PC-3 (cell line): ENCODE measurements around the gene CASP8. TPM values are rescaled to one million over a fixed set of nuclear protein-coding genes. Genes with fewer than 3 reads are reported as not detected.

Source experiments
- ATAC-seq: fragments of 200-7000 bp; cut with Tn5 transposase; 2 replicates; pipeline ENCODE4 v1.9.1; 2020; ENCODE audit warnings: mild to moderate bottlenecking, moderate library complexity
- BruUV-seq: library from RNA; stranded (reverse); fragments of 400-500 nt; replicated peaks from 2 replicates; lab custom pipeline; 2021; lab: Mats Ljungman, UMichigan
- CTCF ChIA-PET: fragments of 300-600 bp; sonication (Branson Sonifier 250); formaldehyde crosslinking; loops from one replicate; lab custom pipeline; 2022; ENCODE audit warnings: antibody characterized with exemption; lab: Charles Lee
- POLR2A ChIA-PET: fragments of 300-600 bp; sonication (Branson Sonifier 250); formaldehyde crosslinking; loops from one replicate; lab custom pipeline; 2022; ENCODE audit warnings: antibody characterized with exemption; ENCODE audit not compliant: unreplicated experiment; lab: Charles Lee
- DNase-seq: peaks from one replicate; pipeline ENCODE4 v3.0.0-alpha.2; 2015
- H2AFZ ChIP-seq: fragments of 300-600 bp; sonication (generic); 2 replicates; pipeline ENCODE4 v1.6.0; 2016; ENCODE audit warnings: antibody characterized with exemption, low read length
- H3F3A ChIP-seq: fragments of 300-600 bp; sonication (generic); one replicate; pipeline ENCODE4 v1.6.0; 2017; ENCODE audit warnings: antibody characterized with exemption, low read length, control low read depth, mild to moderate bottlenecking; ENCODE audit not compliant: unreplicated experiment
- H3K27ac ChIP-seq: fragments of 300-600 bp; sonication (generic); 2 replicates; pipeline ENCODE4 v1.5.1; 2016; ENCODE audit warnings: mild to moderate bottlenecking, low read length
- H3K27me3 ChIP-seq: fragments of 300-600 bp; sonication (generic); 2 replicates; pipeline ENCODE4 v1.6.1; 2016; ENCODE audit warnings: low read length, mixed read lengths
- H3K36me3 ChIP-seq: fragments of 300-600 bp; sonication (generic); 2 replicates; pipeline ENCODE4 v1.6.1; 2016; ENCODE audit warnings: low read depth, mixed run types, low read length, mixed read lengths
- H3K4me1 ChIP-seq: fragments of 300-600 bp; sonication (generic); 2 replicates; pipeline ENCODE4 v1.5.1; 2016; ENCODE audit warnings: low read length; ENCODE audit not compliant: insufficient read depth
- H3K4me2 ChIP-seq: fragments of 300-600 bp; sonication (generic); 2 replicates; pipeline ENCODE4 v1.6.0; 2016; ENCODE audit warnings: low read length
- H3K4me3 ChIP-seq: fragments of 300-600 bp; sonication (generic); 2 replicates; pipeline ENCODE4 v1.5.1; 2016; ENCODE audit warnings: mild to moderate bottlenecking, low read length, mixed read lengths
- H3K79me2 ChIP-seq: fragments of 300-600 bp; sonication (generic); 2 replicates; pipeline ENCODE4 v1.6.1; 2017; ENCODE audit warnings: low read length, mixed read lengths
- H3K9ac ChIP-seq: fragments of 300-600 bp; sonication (generic); 2 replicates; pipeline ENCODE4 v1.6.0; 2016; ENCODE audit warnings: mild to moderate bottlenecking, low read length
- H3K9me2 ChIP-seq: fragments of 300-600 bp; sonication (generic); replicated peaks from 2 replicates; pipeline ENCODE4 v1.6.1; 2016; ENCODE audit warnings: mixed run types, low read length, mixed read lengths
- H3K9me3 ChIP-seq: fragments of 300-600 bp; sonication (generic); 2 replicates; pipeline ENCODE4 v1.6.1; 2016; ENCODE audit warnings: low read length, mixed read lengths
- H4K20me1 ChIP-seq: fragments of 300-600 bp; sonication (generic); 2 replicates; pipeline ENCODE4 v1.6.1; 2016; ENCODE audit warnings: low read length, mixed read lengths
- CTCF ChIP-seq: fragments of 300-600 bp; sonication (generic); conservative IDR thresholded peaks from 2 replicates; pipeline ENCODE4 v1.5.1; 2017; ENCODE audit warnings: antibody characterized with exemption, low read depth, mild to moderate bottlenecking, low read length
- EZH2 ChIP-seq: fragments of 300-600 bp; sonication (generic); IDR thresholded peaks from one replicate; pipeline ENCODE4 v1.6.1; 2017; ENCODE audit warnings: antibody characterized with exemption, mild to moderate bottlenecking, low read length; ENCODE audit not compliant: unreplicated experiment
- EZH2phosphoT487 ChIP-seq: fragments of 300-600 bp; sonication (generic); IDR thresholded peaks from 2 replicates; pipeline ENCODE4 v1.6.1; 2018; ENCODE audit warnings: mild to moderate bottlenecking, antibody characterized with exemption, low read length, borderline replicate concordance
- intact Hi-C: fragments of 100-400 bp; cut with micrococcal nuclease; formaldehyde crosslinking; loops from 2 replicates; pipeline ENCODE4 v1.9.0; 2023
- total RNA-seq: library from RNA; depleted of rRNA; stranded (reverse); fragments of >200 nt; gene quantifications from 2 replicates; pipeline ENCODE4 v1.2.3, GENCODE V29; 2014

CASP8 gene
- total RNA-seq, 1 experiment from 2014 or later, result 29.4 TPM

GRCh38 chr2:201276511-201276910 is 16.2 kb downstream of the CASP8 start:
- no peaks in the 10 kb centered on the region for H3K27me3 ChIP-seq
- no peak overlapping the region for H3K27ac ChIP-seq
- TF ChIP-seq EZH2phosphoT487 (no peak), EZH2 (no peak), CTCF (no peak)
- no peaks in the 10 kb centered on the region for H3K9me3 ChIP-seq
- no peak overlapping the region for H3K4me3 ChIP-seq
- no peaks in the 10 kb centered on the region for H3K9me2 ChIP-seq
- H3F3A ChIP-seq, result no peaks in the 10 kb centered on the region
- no peak overlapping the region for H2AFZ ChIP-seq
- POLR2A ChIA-PET, result no interaction called here
- H3K36me3 ChIP-seq, result peaks cover 37% of the 10 kb centered on the region
- no peak overlapping the region for H3K9ac ChIP-seq
- CTCF ChIA-PET, result no interaction called here
- intact Hi-C loops, result no loop called here
- no peak overlapping the region for H3K4me2 ChIP-seq
- BruUV-seq, result no TSS peak
- no peaks in the 10 kb centered on the region for H4K20me1 ChIP-seq
- H3K79me2 ChIP-seq, result no peaks in the 10 kb centered on the region
- DNase-seq (no peak), ATAC-seq (no peak)
- H3K4me1 ChIP-seq, result no peaks in the 10 kb centered on the region

GRCh38 chr2:201279079-201279478 is 18.7 kb downstream of the CASP8 start:
- H4K20me1 ChIP-seq, result no peaks in the 10 kb centered on the region
- POLR2A ChIA-PET, result no interaction called here
- no peak overlapping the region for H3K4me2 ChIP-seq
- peaks cover 28% of the 10 kb centered on the region for H3K36me3 ChIP-seq
- H3K9me2 ChIP-seq, result no peaks in the 10 kb centered on the region
- no TSS peak for BruUV-seq
- no peak overlapping the region for H2AFZ ChIP-seq
- H3F3A ChIP-seq, result no peaks in the 10 kb centered on the region
- H3K9ac ChIP-seq, result no peak overlapping the region
- intact Hi-C loops, result no loop called here
- TF ChIP-seq EZH2phosphoT487 (no peak), CTCF (no peak), EZH2 (no peak)
- no peaks in the 10 kb centered on the region for H3K27me3 ChIP-seq
- CTCF ChIA-PET, result no interaction called here
- no peak overlapping the region for H3K4me3 ChIP-seq
- H3K27ac ChIP-seq, result no peak overlapping the region
- no peak for ATAC-seq
- no peaks in the 10 kb centered on the region for H3K4me1 ChIP-seq
- DNase-seq, result no peak
- no peaks in the 10 kb centered on the region for H3K79me2 ChIP-seq
- no peaks in the 10 kb centered on the region for H3K9me3 ChIP-seq

- ATAC-seq, result no peak
- no peaks in the 10 kb centered on the region for H3K9me3 ChIP-seq
- H3K4me2 ChIP-seq, result no peak overlapping the region
- no peak overlapping the region for H2AFZ ChIP-seq
- TF ChIP-seq EZH2 (no peak), EZH2phosphoT487 (no peak), CTCF (no peak)
- H3K4me1 ChIP-seq, result no peaks in the 10 kb centered on the region
- H3K36me3 ChIP-seq, result peaks cover 32% of the 10 kb centered on the region
- H3K79me2 ChIP-seq, result no peaks in the 10 kb centered on the region
- H3K4me3 ChIP-seq, result no peak overlapping the region
- intact Hi-C loops, result no loop called here
- no peaks in the 10 kb centered on the region for H4K20me1 ChIP-seq
- ChIA-PET CTCF (no interaction called here), POLR2A (no interaction called here)
- no peak for DNase-seq
- BruUV-seq, result no TSS peak
- H3F3A ChIP-seq, result no peaks in the 10 kb centered on the region
- H3K9me2 ChIP-seq, result no peaks in the 10 kb centered on the region
- H3K27me3 ChIP-seq, result no peaks in the 10 kb centered on the region
- H3K27ac ChIP-seq, result no peak overlapping the region
- H3K9ac ChIP-seq, result no peak overlapping the region
These were observed 20.1 kb downstream of the CASP8 start for GRCh38 chr2:201280191-201281040.
